IMR-90 (cell line): ENCODE results near the gene PLXDC2.

ENCODE experiments used
- BHLHE40 ChIP-seq: fragments of 150-350 bp; IDR thresholded peaks from 2 replicates; pipeline ENCODE4 v1.6.1; 2016; ENCODE audit warnings: mild to moderate bottlenecking, low read depth, low read length
- CEBPB ChIP-seq: IDR thresholded peaks from 2 replicates; pipeline ENCODE4 v1.6.1; 2012; ENCODE audit warnings: low read depth, low read length, improper control_type of control experiment
- FOS ChIP-seq: fragments of 150-350 bp; IDR thresholded peaks from 2 replicates; pipeline ENCODE4 v1.6.1; 2016; ENCODE audit warnings: low read depth, low read length
- MAFK ChIP-seq: IDR thresholded peaks from 2 replicates; pipeline ENCODE4 v1.6.1; 2012; ENCODE audit warnings: low read depth, low read length, improper control_type of control experiment
- POLR2A ChIP-seq: IDR thresholded peaks from 2 replicates; pipeline ENCODE4 v1.6.1; 2012; ENCODE audit warnings: mild to moderate bottlenecking, low read depth, low read length
- RFX5 ChIP-seq: IDR thresholded peaks from 2 replicates; pipeline ENCODE4 v1.8.0; 2012; ENCODE audit warnings: low read depth, mild to moderate bottlenecking, low read length, moderate library complexity
- SMC3 ChIP-seq: fragments of 150-350 bp; IDR thresholded peaks from 2 replicates; pipeline ENCODE4 v1.6.1; 2016; ENCODE audit warnings: low read depth, mild to moderate bottlenecking, antibody characterized with exemption, low read length, moderate library complexity
- TF ChIP-seq, protein P1 (sequence below): conservative IDR thresholded peaks from 2 replicates; pipeline ENCODE4 v1.5.1; 2012; ENCODE audit warnings: mild to moderate bottlenecking, low read depth, low read length, improper control_type of control experiment

- TF ChIP-seq BHLHE40 (no peak), CEBPB (no peak), POLR2A (no peak), FOS (no peak), RFX5 (no peak), MAFK (no peak), SMC3 (no peak)
- TF ChIP-seq, protein P1, sequence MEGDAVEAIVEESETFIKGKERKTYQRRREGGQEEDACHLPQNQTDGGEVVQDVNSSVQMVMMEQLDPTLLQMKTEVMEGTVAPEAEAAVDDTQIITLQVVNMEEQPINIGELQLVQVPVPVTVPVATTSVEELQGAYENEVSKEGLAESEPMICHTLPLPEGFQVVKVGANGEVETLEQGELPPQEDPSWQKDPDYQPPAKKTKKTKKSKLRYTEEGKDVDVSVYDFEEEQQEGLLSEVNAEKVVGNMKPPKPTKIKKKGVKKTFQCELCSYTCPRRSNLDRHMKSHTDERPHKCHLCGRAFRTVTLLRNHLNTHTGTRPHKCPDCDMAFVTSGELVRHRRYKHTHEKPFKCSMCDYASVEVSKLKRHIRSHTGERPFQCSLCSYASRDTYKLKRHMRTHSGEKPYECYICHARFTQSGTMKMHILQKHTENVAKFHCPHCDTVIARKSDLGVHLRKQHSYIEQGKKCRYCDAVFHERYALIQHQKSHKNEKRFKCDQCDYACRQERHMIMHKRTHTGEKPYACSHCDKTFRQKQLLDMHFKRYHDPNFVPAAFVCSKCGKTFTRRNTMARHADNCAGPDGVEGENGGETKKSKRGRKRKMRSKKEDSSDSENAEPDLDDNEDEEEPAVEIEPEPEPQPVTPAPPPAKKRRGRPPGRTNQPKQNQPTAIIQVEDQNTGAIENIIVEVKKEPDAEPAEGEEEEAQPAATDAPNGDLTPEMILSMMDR = no peak
Observed at GRCh38 chr10:20147684-20148083, 331.5 kb downstream of the PLXDC2 start.
